ENCODE data around the gene KLHL25.

DNA sequence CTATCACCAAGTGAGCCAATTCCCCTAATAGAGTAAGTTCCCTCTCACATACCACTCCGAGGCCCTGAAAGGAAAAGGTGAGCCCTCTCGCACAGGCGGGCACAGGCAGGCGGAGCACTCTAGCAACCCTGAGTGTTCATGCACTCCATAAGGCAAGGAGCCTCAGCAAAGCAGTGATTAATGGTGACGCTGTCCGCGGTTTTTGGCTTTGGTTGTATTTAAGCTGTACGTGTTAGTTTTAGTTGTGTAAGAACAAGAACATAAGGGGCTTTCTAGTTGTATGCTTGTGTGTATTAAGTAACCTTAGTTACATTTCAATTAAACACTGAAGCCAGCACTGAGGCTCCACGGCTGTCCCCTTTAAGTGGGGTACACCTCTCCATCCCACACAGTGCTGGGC lies 33.1 kb downstream of the KLHL25 start:
- TF ChIP-seq, protein P1, sequence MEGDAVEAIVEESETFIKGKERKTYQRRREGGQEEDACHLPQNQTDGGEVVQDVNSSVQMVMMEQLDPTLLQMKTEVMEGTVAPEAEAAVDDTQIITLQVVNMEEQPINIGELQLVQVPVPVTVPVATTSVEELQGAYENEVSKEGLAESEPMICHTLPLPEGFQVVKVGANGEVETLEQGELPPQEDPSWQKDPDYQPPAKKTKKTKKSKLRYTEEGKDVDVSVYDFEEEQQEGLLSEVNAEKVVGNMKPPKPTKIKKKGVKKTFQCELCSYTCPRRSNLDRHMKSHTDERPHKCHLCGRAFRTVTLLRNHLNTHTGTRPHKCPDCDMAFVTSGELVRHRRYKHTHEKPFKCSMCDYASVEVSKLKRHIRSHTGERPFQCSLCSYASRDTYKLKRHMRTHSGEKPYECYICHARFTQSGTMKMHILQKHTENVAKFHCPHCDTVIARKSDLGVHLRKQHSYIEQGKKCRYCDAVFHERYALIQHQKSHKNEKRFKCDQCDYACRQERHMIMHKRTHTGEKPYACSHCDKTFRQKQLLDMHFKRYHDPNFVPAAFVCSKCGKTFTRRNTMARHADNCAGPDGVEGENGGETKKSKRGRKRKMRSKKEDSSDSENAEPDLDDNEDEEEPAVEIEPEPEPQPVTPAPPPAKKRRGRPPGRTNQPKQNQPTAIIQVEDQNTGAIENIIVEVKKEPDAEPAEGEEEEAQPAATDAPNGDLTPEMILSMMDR (IDR thresholded peaks at IDR 0.05), result no peak
- TF ChIP-seq POLR2AphosphoS5 (IDR thresholded peaks at IDR 0.05), result no peak
- no peak for TF ChIP-seq EP300 (IDR thresholded peaks at IDR 0.05)
- no peak for TF ChIP-seq POLR2A (IDR thresholded peaks at IDR 0.05)

Measured in sigmoid colon (tissue), 4 donors.